Stimulated activated CD4-positive, alpha-beta T cell treated with anti-CD3 and anti-CD28 coated beads, Interleukin-15, amount 100 ng/mL, for 24 hours (primary cell): ENCODE measurements around the gene SDK2.

Experiments
- DNase-seq: peaks from one replicate; pipeline ENCODE4 v3.0.0-alpha.2; 2020

SDK2 gene

DNA sequence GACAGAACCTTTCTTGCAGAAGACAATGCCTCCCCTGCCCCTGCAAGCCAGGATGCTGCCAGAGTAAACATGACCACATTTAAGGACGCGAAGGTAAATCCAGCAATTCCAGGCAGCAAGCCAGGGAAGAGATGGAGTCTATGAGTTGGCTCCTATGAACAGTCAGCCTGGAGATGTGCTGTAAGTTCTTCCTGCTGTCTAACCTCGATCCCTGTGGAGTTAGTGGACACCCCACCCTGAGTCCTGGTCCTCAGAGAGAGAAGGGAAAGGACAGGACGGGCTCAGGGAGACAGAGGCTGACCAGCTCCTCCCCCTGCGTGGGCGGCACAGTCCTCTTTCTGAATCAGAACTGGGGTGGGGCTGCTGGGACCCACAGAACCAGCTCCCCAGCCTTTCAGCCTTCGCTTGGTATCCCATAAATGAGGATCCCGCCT, 357.4 kb downstream of the SDK2 start:
- DNase-seq: no peak

DNA sequence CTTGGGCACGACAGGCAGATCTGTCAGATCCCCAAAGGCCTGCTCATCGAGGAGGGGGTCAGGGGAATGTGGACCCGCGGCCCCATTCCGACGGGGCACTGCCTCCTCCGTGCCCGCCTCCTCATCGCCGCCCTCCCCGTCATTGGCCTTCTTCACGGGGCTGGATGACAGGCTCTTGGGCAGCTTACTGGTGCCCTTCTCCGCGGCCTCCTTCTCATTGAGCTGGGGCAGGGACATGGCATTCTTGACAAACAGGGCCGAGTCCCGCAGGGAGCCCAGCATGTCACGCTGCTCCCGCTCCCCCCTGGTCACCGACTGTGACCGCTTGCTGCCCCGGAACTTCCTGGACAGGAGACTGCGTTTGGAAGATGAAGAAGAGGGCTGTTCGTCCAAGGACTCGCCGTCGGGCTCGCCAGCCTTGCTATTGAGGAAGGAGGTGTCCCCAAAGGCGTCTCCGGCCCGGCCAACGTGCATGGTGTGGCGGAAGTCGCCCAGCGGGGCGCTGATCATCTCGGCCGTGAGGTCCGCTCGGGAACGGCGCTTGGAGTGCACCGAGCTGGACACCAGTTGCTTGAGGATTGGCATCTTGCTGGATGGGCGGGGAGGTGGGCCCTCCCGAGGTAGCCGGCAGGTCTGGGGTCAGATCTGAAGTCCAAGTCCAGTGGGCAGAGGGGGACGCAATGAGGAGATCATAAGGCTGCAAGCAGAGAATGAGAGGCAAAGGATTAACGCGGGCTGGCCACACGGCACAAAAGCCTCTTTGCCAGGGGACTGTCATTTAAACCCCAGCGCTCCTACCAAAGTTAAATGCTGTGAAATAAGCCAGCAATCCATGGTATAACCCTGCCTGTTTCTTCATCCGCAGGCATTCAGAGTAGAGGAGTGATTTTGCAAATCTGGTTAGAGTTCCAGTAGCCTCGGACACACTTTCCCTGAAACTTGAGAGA, 358.1 kb downstream of the SDK2 start:
- no peak for DNase-seq

DNA sequence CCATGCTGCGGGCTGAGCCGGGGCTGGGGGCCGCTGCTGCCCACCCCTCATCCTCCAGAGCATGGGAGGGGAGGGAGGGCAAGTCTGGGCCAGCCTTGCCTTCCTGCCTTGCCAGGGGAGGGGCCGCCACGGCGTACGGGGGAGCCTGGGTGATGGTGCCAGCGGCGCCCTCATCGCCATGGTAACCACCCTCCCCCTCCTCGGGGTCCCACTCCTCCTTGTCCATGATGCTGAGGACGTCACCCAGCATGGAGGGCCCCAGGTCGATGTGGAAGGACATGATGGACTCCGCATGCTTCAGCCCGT, 358.7 kb downstream of the SDK2 start:
- DNase-seq: no peak

DNA sequence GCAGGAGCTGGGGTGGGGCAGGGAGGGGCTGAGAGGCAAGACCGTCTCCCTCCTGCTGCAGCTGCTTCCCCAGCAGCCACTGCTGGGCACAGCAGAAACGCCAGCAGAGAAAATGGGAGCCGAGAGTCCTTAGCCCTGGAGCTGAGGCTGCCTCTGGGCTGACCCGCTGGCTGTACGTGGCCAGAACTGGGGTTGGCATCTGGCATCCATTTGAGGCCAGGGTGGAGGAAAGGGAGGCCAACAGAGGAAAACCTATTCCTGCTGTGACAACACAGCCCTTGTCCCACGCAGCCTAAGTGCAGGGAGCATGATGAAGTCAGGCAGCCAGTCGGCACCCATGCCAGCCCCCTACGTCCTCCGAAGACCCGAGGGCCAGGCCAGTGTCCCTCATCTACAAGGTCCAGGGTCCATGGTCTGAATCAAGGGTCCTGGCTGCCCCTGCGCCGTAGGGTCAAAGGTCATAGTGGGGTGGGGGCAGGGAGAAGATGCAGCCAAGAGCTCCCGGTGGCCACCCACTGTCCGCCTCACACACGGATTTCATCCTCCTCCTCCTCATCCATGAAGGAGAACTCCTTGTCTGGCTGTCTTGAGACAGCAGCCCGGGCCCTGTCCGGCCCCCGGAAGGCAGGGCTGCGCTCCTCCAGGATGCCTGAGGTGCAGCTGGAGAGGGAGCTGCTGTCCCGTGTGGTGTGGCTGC, 359.2 kb downstream of the SDK2 start:
- DNase-seq: no peak
